Cardiac muscle cell (in vitro differentiated cells and primary cell): ENCODE measurements around the gene GPR183. TPM values are rescaled to one million over a fixed set of nuclear protein-coding genes. Genes with fewer than 3 reads are reported as not detected.

Experiments used
- DNase-seq, 2 donors: peaks; one replicate each; pipeline versions ENCODE4 v3.0.0 to v3.0.0-alpha.2; 2010 to 2017; ENCODE audit warnings: low read depth in 1 of 2, low spot score in 1 of 2
- H3K27ac ChIP-seq: fragments of 200-600 bp; sonication (generic); 2 replicates; pipeline ENCODE4 v1.5.1; 2016
- H3K27me3 ChIP-seq: fragments of 200-600 bp; sonication (generic); 2 replicates; pipeline ENCODE4 v1.6.0; 2016; ENCODE audit warnings: control low read depth
- H3K36me3 ChIP-seq: fragments of 200-600 bp; sonication (generic); 2 replicates; pipeline ENCODE4 v1.5.1; 2016; ENCODE audit warnings: control low read depth
- H3K4me1 ChIP-seq: fragments of 200-600 bp; sonication (generic); 2 replicates; pipeline ENCODE4 v1.8.1; 2017; ENCODE audit warnings: low read depth, mild to moderate bottlenecking, mixed run types
- H3K4me3 ChIP-seq: fragments of 200-600 bp; sonication (generic); 2 replicates; pipeline ENCODE4 v1.5.1; 2016; ENCODE audit warnings: mild to moderate bottlenecking
- H3K9me3 ChIP-seq: fragments of 200-600 bp; sonication (generic); 2 replicates; pipeline ENCODE4 v1.5.1; 2017; ENCODE audit warnings: low read depth, mild to moderate bottlenecking, control low read depth
- polyA plus RNA-seq: library from polyadenylated mRNA; unstranded; fragments of >200 nt; fragmentation: Nextera tagmentation; extraction: Ambion mirVana; gene quantifications from 2 replicates; pipeline ENCODE4 v1.2.1, GENCODE V29; 2016
- total RNA-seq: library from RNA; depleted of rRNA; stranded (reverse); fragments of >200 nt; gene quantifications from 2 replicates; pipeline ENCODE4 v1.2.3, GENCODE V29; 2016
- TF ChIP-seq, protein P1 (sequence below): IDR thresholded peaks from 2 replicates; pipeline ENCODE4 v1.5.1; 2012; ENCODE audit warnings: low read depth, mild to moderate bottlenecking, low read length

GPR183 gene
- total and polyA plus RNA-seq, 2 experiments from 2014 or later: 11.6 to 17.1 TPM

- TF ChIP-seq, protein P1, sequence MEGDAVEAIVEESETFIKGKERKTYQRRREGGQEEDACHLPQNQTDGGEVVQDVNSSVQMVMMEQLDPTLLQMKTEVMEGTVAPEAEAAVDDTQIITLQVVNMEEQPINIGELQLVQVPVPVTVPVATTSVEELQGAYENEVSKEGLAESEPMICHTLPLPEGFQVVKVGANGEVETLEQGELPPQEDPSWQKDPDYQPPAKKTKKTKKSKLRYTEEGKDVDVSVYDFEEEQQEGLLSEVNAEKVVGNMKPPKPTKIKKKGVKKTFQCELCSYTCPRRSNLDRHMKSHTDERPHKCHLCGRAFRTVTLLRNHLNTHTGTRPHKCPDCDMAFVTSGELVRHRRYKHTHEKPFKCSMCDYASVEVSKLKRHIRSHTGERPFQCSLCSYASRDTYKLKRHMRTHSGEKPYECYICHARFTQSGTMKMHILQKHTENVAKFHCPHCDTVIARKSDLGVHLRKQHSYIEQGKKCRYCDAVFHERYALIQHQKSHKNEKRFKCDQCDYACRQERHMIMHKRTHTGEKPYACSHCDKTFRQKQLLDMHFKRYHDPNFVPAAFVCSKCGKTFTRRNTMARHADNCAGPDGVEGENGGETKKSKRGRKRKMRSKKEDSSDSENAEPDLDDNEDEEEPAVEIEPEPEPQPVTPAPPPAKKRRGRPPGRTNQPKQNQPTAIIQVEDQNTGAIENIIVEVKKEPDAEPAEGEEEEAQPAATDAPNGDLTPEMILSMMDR: no peak
- H3K4me1 ChIP-seq: no peaks in the 10 kb centered on the region
- H3K4me3 ChIP-seq: no peak overlapping the region
- no peak overlapping the region for H3K27ac ChIP-seq
- H3K27me3 ChIP-seq: no peaks in the 10 kb centered on the region
- H3K9me3 ChIP-seq: no peaks in the 10 kb centered on the region
- H3K36me3 ChIP-seq: peaks cover 11% of the 10 kb centered on the region
- DNase-seq: no peak
These were observed 9.9 kb downstream of the GPR183 start for GRCh38 chr13:99297331-99297730.

DNA sequence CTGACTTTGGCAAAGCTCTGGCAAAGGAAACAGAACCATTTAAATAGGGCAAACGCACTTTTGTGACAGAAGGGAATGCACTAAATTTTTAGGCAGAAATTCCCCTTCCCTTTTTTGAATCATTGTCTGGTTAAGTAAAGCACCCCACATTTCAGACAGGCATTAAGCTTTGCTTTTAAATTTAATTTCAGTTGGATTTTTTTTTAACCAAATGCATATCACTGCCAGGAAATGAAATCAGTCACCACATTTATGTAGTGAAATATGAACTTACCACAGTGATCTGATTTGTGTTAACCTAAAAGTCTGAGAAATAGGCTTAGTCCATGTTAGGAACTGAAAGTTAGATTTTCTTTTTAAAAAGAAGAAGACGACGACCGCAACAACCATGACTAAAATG is 10.8 kb downstream of the GPR183 start:
- TF ChIP-seq, protein P1: no peak
- no peak overlapping the region for H3K4me3 ChIP-seq
- no peaks in the 10 kb centered on the region for H3K4me1 ChIP-seq
- no peaks in the 10 kb centered on the region for H3K9me3 ChIP-seq
- peak in 1 of 2 donors; percentile 15 for DNase-seq
- no peak overlapping the region for H3K27ac ChIP-seq
- H3K36me3 ChIP-seq: peaks cover 11% of the 10 kb centered on the region
- no peaks in the 10 kb centered on the region for H3K27me3 ChIP-seq

- Histone ChIP-seq H3K27me3 (no peaks in the 10 kb centered on the region), H3K9me3 (no peaks in the 10 kb centered on the region), H3K36me3 (peaks cover 11% of the 10 kb centered on the region), H3K4me3 (no peak overlapping the region), H3K4me1 (no peaks in the 10 kb centered on the region), H3K27ac (no peak overlapping the region)
- DNase-seq: no peak
- TF ChIP-seq, protein P1: no peak
These were observed 11.5 kb downstream of the GPR183 start for GRCh38 chr13:99295488-99296252.

DNA sequence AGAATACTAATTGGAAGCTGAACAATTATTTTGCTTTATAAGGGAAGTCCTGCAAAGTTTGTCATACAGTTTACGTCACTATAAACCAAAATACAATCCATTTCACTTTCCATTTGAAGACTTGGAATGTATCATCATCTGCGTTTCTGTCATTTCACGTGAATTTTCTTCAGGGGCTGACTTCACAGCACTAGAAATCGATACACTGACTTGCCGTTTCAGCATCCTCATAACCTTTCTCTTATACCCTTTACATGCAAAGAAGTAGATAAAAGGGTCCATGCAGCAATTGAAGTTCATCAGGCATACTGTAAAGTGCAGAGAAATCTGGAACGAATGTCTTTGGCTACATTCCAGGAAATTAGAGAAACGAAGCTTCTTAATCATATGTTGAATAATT is 12.2 kb downstream of the GPR183 start:
- H3K27ac ChIP-seq: no peak overlapping the region
- no peak for DNase-seq
- H3K27me3 ChIP-seq: no peaks in the 10 kb centered on the region
- H3K36me3 ChIP-seq: peaks cover 11% of the 10 kb centered on the region
- H3K9me3 ChIP-seq: no peaks in the 10 kb centered on the region
- TF ChIP-seq, protein P1: no peak
- H3K4me3 ChIP-seq: no peak overlapping the region
- H3K4me1 ChIP-seq: no peaks in the 10 kb centered on the region

- DNase-seq: no peak
- Histone ChIP-seq H3K4me1 (no peaks in the 10 kb centered on the region), H3K4me3 (no peak overlapping the region), H3K27me3 (no peaks in the 10 kb centered on the region), H3K36me3 (peaks cover 11% of the 10 kb centered on the region), H3K27ac (no peak overlapping the region), H3K9me3 (no peaks in the 10 kb centered on the region)
- TF ChIP-seq, protein P1: no peak
These were observed 13.0 kb downstream of the GPR183 start for GRCh38 chr13:99294198-99294597.
